ENCODE measurements around the gene OR3A3. TPM values are rescaled to one million over a fixed set of nuclear protein-coding genes. Genes with fewer than 3 reads are reported as not detected.

The OR3A3 gene
- not detected in 2 replicates for total RNA-seq

GRCh38 chr17:3411070-3411469, at the start of gene OR3A3:
Gene OR3A3, plus strand, starts transcription at chr17:3411370.

GRCh38 chr17:3385869-3386816, 25.0 kb upstream of the OR3A3 start, which contains the start of gene OR3A2:
Gene OR3A2, minus strand, starts transcription at chr17:3386308.

GRCh38 chr17:3398310-3398709, 12.9 kb upstream of the OR3A3 start, which contains the start of gene OR1E1:
Gene OR1E1, minus strand, starts transcription at chr17:3398410. Its CDS starts 0 bp downstream, at chr17:3398410.

DNA sequence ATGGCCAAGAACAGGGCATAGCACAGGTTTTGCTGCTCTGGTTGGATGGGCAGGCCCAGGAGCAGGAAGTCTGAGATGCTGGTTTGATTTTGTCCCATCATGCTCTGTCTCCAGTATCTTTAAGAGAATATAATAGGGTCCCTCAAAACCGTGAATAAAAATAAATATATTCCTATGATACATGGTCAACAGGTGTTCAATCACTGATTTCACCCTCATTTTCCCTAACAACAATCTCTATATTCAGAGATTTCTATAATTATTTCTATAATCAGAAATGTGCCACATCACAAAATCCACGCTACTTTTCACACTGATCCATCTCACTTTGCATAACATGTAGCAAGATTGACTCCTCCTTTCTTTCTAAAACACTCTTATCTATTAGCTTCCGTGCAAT, 22.6 kb downstream of the OR3A3 start, which contains the start of gene OR1E2:
TSS of gene OR1E2 (minus strand) at position 101 of the 400 bp plus-strand sequence. CDS start at position 101, 0 bp downstream.

GRCh38 chr17:3471599-3471998, 60.4 kb downstream of the OR3A3 start, which contains the start of gene SPATA22:
Gene SPATA22, minus strand, starts transcription at chr17:3471819. Its CDS starts 2,494 bp downstream, at chr17:3469325.

Other genes with a start within 250 kb of the OR3A3 start
- gene OR1A2, start 213.9 kb upstream of the OR3A3 start, total RNA-seq = not detected in 2 replicates
- not detected in 2 replicates for gene OR1A1, start 203.7 kb upstream of the OR3A3 start, total RNA-seq
- gene OR3A1, start 113.0 kb upstream of the OR3A3 start, total RNA-seq = under 0.01 TPM in 2 replicates
- not detected in 2 replicates for gene OR3A2, start 25.1 kb upstream of the OR3A3 start, total RNA-seq
- not detected in 2 replicates for gene OR1E1, start 13.0 kb upstream of the OR3A3 start, total RNA-seq
- not detected in 2 replicates for gene OR1E2, start 22.5 kb downstream of the OR3A3 start, total RNA-seq
- gene SPATA22, start 60.4 kb downstream of the OR3A3 start, total RNA-seq = 1.5 TPM in 1 of 2 replicates, not detected in the other
- gene ASPA, start 64.6 kb downstream of the OR3A3 start, total RNA-seq = 0.19 and 0.85 TPM in 2 replicates
- 0.77 and 2.0 TPM in 2 replicates for gene TRPV3, start 146.4 kb downstream of the OR3A3 start, total RNA-seq
- 0.58 and 1.7 TPM in 2 replicates for gene TRPV1, start 198.0 kb downstream of the OR3A3 start, total RNA-seq
- 11.7 and 13.0 TPM in 2 replicates for gene SHPK, start 224.9 kb downstream of the OR3A3 start, total RNA-seq
- 9.6 and 32.1 TPM in 2 replicates for gene CTNS, start 225.4 kb downstream of the OR3A3 start, total RNA-seq